IPS-20b (cell line): Measurements from ENCODE around the gene PARVG.

ENCODE experiments used
- H3K27ac ChIP-seq: one replicate; pipeline ENCODE4 v1.5.1; 2013; ENCODE audit warnings: low read length
- H3K27me3 ChIP-seq: 2 replicates; pipeline ENCODE4 v1.6.1; 2013; ENCODE audit warnings: mild to moderate bottlenecking, low read length, inconsistent platforms; ENCODE audit not compliant: insufficient read depth
- H3K36me3 ChIP-seq: 2 replicates; pipeline ENCODE4 v1.6.1; 2013; ENCODE audit warnings: low read depth, mild to moderate bottlenecking, inconsistent platforms, low read length, moderate library complexity; ENCODE audit not compliant: insufficient read depth
- H3K4me1 ChIP-seq: 2 replicates; pipeline ENCODE4 v1.6.1; 2013; ENCODE audit warnings: mild to moderate bottlenecking, control low read depth, inconsistent platforms, low read length, moderate library complexity; ENCODE audit not compliant: insufficient read depth
- H3K4me3 ChIP-seq: 2 replicates; pipeline ENCODE4 v1.5.1; 2013; ENCODE audit warnings: mild to moderate bottlenecking, low read length, inconsistent platforms
- H3K9ac ChIP-seq: 2 replicates; pipeline ENCODE4 v1.6.1; 2013; ENCODE audit warnings: low read depth, mild to moderate bottlenecking, inconsistent platforms, low read length, moderate library complexity
- H3K9me3 ChIP-seq: 2 replicates; pipeline ENCODE4 v1.6.1; 2013; ENCODE audit warnings: mild to moderate bottlenecking, low read depth, low read length, inconsistent platforms; ENCODE audit not compliant: insufficient read depth

PARVG gene

DNA sequence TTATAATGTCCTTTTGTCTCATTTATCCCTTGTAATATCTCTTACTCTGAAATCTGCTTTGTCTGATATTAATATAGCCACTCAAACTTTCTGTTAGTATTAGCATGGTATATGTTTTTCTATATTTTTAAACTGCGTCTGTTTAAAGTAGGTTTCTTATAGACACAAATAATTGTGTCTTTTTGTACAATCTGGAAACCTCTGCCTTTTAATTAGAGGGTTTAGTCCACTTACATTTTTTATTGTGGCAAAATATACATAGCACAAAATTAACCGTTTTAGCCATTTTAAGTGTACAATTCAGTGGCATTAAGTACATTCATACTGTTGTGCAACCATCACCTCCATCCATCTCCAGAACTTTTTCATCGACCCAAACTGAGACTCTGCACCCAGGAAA, 28.6 kb downstream of the PARVG start:
- Histone ChIP-seq H3K27me3 (no peaks in the 10 kb centered on the region), H3K9me3 (no peaks in the 10 kb centered on the region), H3K4me3 (no peak overlapping the region), H3K4me1 (no peaks in the 10 kb centered on the region), H3K9ac (no peak overlapping the region), H3K36me3 (no peaks in the 10 kb centered on the region), H3K27ac (no peak overlapping the region)

DNA sequence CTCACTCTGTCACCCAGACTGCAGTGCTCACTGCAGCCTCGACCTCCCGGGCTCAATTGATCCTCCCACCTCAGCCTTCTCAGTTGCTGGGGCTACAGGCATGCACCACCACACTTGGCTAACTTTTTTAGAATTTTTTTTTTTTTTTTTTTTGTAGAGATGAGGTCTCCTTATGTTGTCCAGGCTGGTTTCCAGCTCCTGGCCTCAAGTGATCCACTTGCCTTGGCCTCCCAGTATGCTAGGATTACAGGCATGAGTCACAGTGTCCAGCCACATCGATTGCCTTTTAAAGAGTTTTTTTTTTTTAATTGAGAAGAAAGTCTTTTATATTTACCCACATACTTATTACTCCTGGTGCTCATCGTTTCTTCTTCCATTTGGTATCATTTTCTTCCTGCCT, 30.0 kb downstream of the PARVG start:
- no peaks in the 10 kb centered on the region; the same call in 1 of the 2 replicates for H3K9me3 ChIP-seq
- no peaks in the 10 kb centered on the region for H3K36me3 ChIP-seq
- H3K27me3 ChIP-seq: no peaks in the 10 kb centered on the region
- H3K4me3 ChIP-seq: no peak overlapping the region
- no peak overlapping the region for H3K27ac ChIP-seq
- H3K9ac ChIP-seq: no peak overlapping the region
- H3K4me1 ChIP-seq: no peaks in the 10 kb centered on the region

DNA sequence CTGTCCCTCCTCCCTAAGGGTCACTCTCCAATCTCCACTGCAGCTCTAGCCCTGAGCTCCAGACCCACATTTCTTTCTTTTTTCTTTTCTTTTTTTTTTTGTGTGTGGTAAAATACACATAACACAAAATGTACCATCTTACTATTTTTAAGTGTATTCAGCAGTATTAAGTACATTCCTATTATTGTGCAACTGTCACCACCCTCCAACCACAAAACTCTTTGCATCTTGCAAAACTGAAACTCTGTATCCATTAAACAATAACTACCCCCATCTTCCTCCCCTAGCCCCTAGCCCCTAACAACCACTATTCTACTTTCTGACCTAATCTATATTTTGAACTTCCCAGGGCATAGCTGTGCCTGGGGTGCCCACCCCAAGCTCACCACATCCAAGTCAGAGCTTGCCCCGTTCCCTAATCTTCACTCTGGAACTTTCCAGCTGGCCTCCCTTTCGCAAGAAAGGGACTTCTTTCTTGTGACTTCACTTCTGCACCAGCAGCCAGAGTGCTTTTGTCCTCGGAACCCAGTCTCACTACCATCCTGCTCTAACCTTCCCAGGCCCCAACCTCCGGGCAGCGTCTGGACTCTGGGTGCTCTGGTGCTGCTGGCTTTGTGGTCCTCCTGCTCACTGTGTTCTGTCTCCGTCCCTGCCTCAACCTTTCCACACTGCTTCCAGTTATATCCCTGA, 30.7 kb downstream of the PARVG start:
- Histone ChIP-seq H3K4me3 (no peak overlapping the region), H3K27ac (no peak overlapping the region), H3K9ac (no peak overlapping the region), H3K9me3 (no peaks in the 10 kb centered on the region; the same call in 1 of the 2 replicates), H3K27me3 (no peaks in the 10 kb centered on the region), H3K36me3 (no peaks in the 10 kb centered on the region), H3K4me1 (no peaks in the 10 kb centered on the region)

DNA sequence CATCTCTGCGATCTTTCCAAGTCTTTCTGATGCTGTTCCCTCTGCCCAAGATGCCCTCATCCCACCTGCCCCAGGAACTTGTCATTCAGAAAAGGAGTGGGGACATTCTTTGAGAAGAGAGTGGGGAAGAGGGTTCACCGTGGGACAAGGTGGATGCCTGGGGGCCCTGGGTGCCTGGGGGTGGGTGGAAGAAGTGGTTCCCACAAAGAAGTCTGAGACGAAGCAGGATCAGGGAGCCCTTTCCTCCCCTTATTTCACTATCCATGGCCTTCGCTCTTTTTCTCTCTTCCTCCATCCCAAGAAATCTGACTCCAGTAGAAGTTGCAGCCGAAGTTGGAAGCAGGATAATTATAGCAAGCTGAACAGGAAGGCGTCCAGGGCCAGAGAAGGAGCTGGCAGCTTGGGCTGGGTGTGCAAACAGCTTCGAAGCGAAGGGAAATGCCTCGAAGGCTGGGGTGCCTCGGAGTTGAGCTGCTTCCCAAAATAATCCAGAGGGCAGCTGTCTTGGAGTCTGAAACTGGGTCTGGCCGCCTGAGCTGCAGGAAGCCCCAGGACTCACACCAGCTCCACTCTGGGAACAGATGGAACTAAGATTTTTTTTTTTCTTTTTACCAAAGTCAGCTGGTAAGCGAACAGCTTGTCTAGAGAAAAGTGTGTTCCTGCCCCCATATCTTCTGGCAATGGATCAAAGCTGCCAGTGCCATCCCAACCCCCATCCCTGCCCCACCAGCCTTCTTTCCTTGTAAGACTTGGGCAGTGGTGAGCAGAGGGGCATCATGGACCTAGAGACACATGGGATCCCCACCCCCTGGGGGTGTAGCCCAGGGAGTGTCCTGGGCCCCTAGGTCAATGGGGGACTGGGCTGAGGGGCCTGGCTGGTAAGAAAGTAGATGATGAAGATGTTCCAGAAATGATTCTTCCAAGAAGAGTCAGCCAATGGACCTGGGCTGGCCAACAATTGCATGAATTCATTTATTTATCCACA, 31.5 kb downstream of the PARVG start:
- no peak overlapping the region for H3K27ac ChIP-seq
- H3K4me1 ChIP-seq: no peaks in the 10 kb centered on the region
- no peaks in the 10 kb centered on the region; the same call in 1 of the 2 replicates for H3K9me3 ChIP-seq
- no peak overlapping the region for H3K9ac ChIP-seq
- H3K4me3 ChIP-seq: no peak overlapping the region
- H3K27me3 ChIP-seq: no peaks in the 10 kb centered on the region
- H3K36me3 ChIP-seq: no peaks in the 10 kb centered on the region

DNA sequence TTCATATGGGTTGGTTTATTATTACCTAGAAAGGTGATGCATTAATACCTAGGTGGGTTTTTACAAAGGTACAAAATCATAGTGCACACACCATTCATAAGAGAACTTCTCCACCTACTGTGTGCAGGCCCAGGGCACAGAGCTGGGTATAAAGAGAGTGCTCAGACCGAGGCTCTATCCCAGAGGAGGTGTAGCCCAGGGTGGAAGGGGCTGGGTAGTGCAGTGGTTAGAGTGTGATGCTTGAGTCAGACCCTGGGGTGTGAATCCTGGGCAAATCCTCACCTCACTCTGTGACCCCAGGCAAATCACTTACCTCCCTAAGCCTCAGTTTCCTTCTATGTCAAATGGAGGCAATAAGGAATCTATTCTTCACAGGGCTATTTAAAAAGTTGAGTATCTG, 32.2 kb downstream of the PARVG start:
- no peaks in the 10 kb centered on the region; the same call in 1 of the 2 replicates for H3K9me3 ChIP-seq
- H3K27ac ChIP-seq: no peak overlapping the region
- no peak overlapping the region for H3K4me3 ChIP-seq
- no peaks in the 10 kb centered on the region for H3K4me1 ChIP-seq
- H3K27me3 ChIP-seq: no peaks in the 10 kb centered on the region
- no peaks in the 10 kb centered on the region for H3K36me3 ChIP-seq
- no peak overlapping the region for H3K9ac ChIP-seq

DNA sequence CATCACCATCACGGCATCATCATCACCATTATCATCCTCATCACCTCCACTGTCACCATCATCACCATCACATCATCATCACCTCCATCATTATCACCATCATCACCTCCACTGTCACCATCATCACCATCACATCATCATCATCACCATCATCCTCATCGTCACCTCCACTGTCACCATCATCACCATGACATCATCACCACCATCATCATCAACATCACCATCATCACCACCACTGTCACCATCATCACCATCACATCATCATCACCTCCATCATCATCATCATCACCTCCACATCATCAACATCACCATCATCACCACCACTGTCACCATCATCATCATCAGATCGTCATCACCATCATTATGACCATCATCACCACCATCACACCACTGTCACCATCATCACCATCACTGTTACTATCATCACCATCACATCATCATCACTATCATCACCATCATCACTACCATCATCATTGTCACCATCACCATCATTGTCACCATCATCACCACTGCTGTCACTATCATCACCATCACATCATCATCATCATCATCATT, 32.8 kb downstream of the PARVG start:
- no peak overlapping the region for H3K4me3 ChIP-seq
- no peak overlapping the region for H3K27ac ChIP-seq
- no peaks in the 10 kb centered on the region; the same call in 1 of the 2 replicates for H3K9me3 ChIP-seq
- H3K4me1 ChIP-seq: no peaks in the 10 kb centered on the region
- no peak overlapping the region for H3K9ac ChIP-seq
- no peaks in the 10 kb centered on the region for H3K27me3 ChIP-seq
- H3K36me3 ChIP-seq: no peaks in the 10 kb centered on the region

DNA sequence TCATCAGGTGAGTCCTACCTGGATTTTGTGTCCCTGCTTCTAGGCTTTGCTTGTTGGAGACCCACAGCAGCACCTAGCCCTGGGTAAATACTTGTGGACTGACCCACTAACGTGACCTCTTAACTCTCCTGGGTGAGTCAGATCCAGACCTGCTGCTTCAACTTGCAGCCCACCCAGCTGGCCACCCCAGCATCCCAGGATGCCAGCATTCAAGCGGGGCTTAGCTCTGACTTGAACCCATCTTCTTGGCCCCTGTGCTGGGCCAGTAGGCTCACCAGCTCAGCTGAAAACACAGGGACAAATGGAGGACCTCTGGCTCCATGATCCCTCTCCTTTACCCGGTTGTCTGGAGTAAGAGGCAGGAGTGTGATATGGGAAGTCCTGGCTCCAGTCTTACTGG, 33.5 kb downstream of the PARVG start:
- no peaks in the 10 kb centered on the region for H3K4me1 ChIP-seq
- H3K27me3 ChIP-seq: no peaks in the 10 kb centered on the region
- H3K4me3 ChIP-seq: no peak overlapping the region
- H3K36me3 ChIP-seq: no peaks in the 10 kb centered on the region
- no peak overlapping the region for H3K9ac ChIP-seq
- no peak overlapping the region for H3K27ac ChIP-seq
- no peaks in the 10 kb centered on the region; the same call in 1 of the 2 replicates for H3K9me3 ChIP-seq

DNA sequence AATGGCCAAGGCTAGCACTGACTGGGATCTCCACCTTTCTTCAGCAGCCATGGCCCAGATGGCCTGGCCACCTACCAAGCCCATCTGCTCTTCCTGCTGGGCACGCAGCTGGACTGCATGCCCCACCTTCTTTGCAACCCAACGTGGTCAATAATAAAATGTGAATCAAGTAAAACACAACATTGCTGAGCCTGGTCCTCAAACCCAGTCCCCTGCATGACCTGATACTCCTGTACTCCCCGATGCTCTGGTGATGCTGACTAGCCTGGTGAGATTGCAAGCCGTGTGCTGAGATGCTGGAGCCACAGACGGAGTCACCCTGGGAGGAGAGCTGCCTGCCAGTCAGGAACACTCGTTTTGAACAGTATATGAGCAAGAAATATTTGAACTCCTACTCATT, 34.0 kb downstream of the PARVG start:
- no peaks in the 10 kb centered on the region for H3K4me1 ChIP-seq
- H3K27ac ChIP-seq: no peak overlapping the region
- no peaks in the 10 kb centered on the region; the same call in 1 of the 2 replicates for H3K9me3 ChIP-seq
- H3K9ac ChIP-seq: no peak overlapping the region
- H3K4me3 ChIP-seq: no peak overlapping the region
- no peaks in the 10 kb centered on the region for H3K27me3 ChIP-seq
- H3K36me3 ChIP-seq: no peaks in the 10 kb centered on the region

DNA sequence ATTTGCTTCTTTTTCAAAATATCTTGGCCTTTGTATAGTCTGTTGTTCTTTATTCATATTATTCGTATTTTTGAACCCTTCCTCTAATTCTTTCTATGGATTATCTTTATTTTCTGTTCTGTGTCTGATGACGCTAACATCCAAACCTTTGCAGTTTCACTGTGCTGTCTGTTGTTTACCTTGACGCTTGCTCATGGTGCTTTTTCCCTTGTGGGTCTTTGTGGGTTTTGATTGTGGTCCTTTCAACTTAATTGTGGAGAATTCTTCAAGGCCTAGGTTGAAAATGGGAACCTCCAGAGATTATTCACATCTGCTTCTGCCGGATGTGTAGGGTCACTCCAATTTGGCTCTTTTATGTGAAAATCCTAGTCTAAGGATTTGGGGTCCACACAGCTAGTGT, 34.6 kb downstream of the PARVG start:
- no peak overlapping the region for H3K27ac ChIP-seq
- H3K4me3 ChIP-seq: no peak overlapping the region
- H3K27me3 ChIP-seq: no peaks in the 10 kb centered on the region
- H3K9ac ChIP-seq: no peak overlapping the region
- H3K4me1 ChIP-seq: no peaks in the 10 kb centered on the region
- no peaks in the 10 kb centered on the region for H3K36me3 ChIP-seq
- H3K9me3 ChIP-seq: no peaks in the 10 kb centered on the region; the same call in 1 of the 2 replicates

DNA sequence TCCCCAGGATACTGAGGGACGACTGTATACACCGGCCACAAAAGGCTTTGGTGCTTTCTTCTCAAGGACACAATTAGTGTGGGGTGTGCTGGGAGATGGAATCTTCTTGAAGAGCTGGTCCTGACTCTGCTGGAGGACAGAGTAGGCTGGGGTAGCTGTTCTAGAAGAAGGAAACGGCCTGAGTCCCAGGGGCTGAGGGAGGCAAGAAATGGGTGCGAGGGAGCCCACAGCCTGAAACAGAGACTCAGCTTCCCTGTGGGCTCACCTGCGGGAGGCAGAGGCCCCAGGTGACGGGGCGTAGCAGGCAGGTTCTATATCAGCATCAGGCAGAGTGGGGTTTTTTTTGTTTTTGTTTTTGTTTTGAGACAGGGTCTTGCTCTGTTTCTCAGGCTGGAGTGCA, 36.6 kb downstream of the PARVG start:
- Histone ChIP-seq H3K9ac (no peak overlapping the region), H3K4me1 (no peaks in the 10 kb centered on the region), H3K27me3 (no peaks in the 10 kb centered on the region), H3K9me3 (no peaks in the 10 kb centered on the region; the same call in 1 of the 2 replicates), H3K36me3 (no peaks in the 10 kb centered on the region), H3K27ac (no peak overlapping the region), H3K4me3 (no peak overlapping the region)

DNA sequence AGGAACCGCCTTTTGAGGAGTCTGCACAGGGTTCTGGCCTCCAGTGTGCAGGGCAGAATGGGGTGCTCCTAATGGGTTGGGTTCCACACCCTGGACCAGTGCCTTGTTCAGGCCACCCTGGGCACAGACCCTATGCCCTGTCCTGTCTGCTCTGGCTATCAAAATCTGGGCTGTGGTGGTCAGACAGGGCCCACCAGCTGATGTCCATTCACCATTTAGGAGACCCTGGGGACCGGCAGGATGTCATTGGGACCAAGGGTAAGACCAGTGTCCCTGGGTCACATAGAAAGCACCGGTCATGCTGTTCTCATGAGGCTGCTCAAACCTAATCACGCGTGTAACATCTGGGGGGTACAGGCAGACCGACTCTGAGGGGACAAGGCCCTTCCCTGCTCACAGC, 37.3 kb downstream of the PARVG start:
- H3K9ac ChIP-seq: no peak overlapping the region
- H3K9me3 ChIP-seq: no peaks in the 10 kb centered on the region; the same call in 1 of the 2 replicates
- H3K27ac ChIP-seq: no peak overlapping the region
- H3K27me3 ChIP-seq: no peaks in the 10 kb centered on the region
- no peak overlapping the region for H3K4me3 ChIP-seq
- no peaks in the 10 kb centered on the region for H3K36me3 ChIP-seq
- no peaks in the 10 kb centered on the region for H3K4me1 ChIP-seq
